SK-N-SH treated with all-trans-retinoic acid at 6 μM for 48 hours (cell line): ENCODE results near the gene AOX1.

Experiments used
- ATAC-seq: fragments of 200-7000 bp; cut with Tn5 transposase; 3 replicates; pipeline ENCODE4 v1.9.1; 2020; ENCODE audit warnings: mild to moderate bottlenecking, moderate library complexity
- ARNTL ChIP-seq: fragments of 450-650 bp; formaldehyde crosslinking; IDR thresholded peaks from 2 replicates; pipeline ENCODE4 v1.5.0; 2020; ENCODE audit warnings: low read depth, mild to moderate bottlenecking, moderate library complexity, borderline replicate concordance
- BACH2 ChIP-seq: fragments of 250-450 bp; sonication (Bioruptor Pico); IDR thresholded peaks from 2 replicates; pipeline ENCODE4 v1.9.0; 2021; ENCODE audit warnings: mild to moderate bottlenecking, borderline replicate concordance
- CSDC2 ChIP-seq: fragments of 250-450 bp; sonication (Bioruptor Pico); IDR thresholded peaks from 2 replicates; pipeline ENCODE4 v1.5.0; 2020; ENCODE audit warnings: mild to moderate bottlenecking, moderate library complexity
- ESRRG ChIP-seq: fragments of 250-450 bp; sonication (Bioruptor Pico); IDR thresholded peaks from 2 replicates; pipeline ENCODE4 v1.6.1; 2021; ENCODE audit warnings: mild to moderate bottlenecking
- GLIS3 ChIP-seq: fragments of 250-450 bp; sonication (Bioruptor Pico); IDR thresholded peaks from 2 replicates; pipeline ENCODE4 v1.5.0; 2020; ENCODE audit warnings: mild to moderate bottlenecking, moderate library complexity
- OSR1 ChIP-seq: fragments of 250-450 bp; sonication (Bioruptor Pico); IDR thresholded peaks from 2 replicates; pipeline ENCODE4 v1.8.0; 2022; ENCODE audit warnings: moderate library complexity, mild to moderate bottlenecking, inconsistent platforms
- PPARA ChIP-seq: fragments of 250-450 bp; sonication (Bioruptor Pico); IDR thresholded peaks from 2 replicates; pipeline ENCODE4 v1.5.0; 2020; ENCODE audit warnings: mild to moderate bottlenecking, borderline replicate concordance
- RARB ChIP-seq: fragments of 250-450 bp; sonication (Bioruptor Pico); IDR thresholded peaks from 2 replicates; pipeline ENCODE4 v1.8.0; 2021; ENCODE audit warnings: mild to moderate bottlenecking, moderate library complexity
- TCF4 ChIP-seq: fragments of 250-450 bp; sonication (Bioruptor Pico); IDR thresholded peaks from 2 replicates; pipeline ENCODE4 v1.8.0; 2021; ENCODE audit warnings: mild to moderate bottlenecking, moderate library complexity, borderline replicate concordance
- TOX ChIP-seq: fragments of 250-450 bp; sonication (Bioruptor Pico); IDR thresholded peaks from 2 replicates; pipeline ENCODE4 v1.8.0; 2021; ENCODE audit warnings: mild to moderate bottlenecking, moderate library complexity, borderline replicate concordance
- ZC3H10 ChIP-seq: fragments of 250-450 bp; sonication (Bioruptor Pico); IDR thresholded peaks from 2 replicates; pipeline ENCODE4 v1.5.1; 2021; ENCODE audit warnings: mild to moderate bottlenecking, moderate library complexity
- ZFP3 ChIP-seq: fragments of 250-450 bp; sonication (Bioruptor Pico); IDR thresholded peaks from 2 replicates; pipeline ENCODE4 v1.5.0; 2020; ENCODE audit warnings: mild to moderate bottlenecking, moderate library complexity
- ZFP30 ChIP-seq: fragments of 450-650 bp; formaldehyde crosslinking; IDR thresholded peaks from 2 replicates; pipeline ENCODE4 v1.5.0; 2022; ENCODE audit warnings: mild to moderate bottlenecking, moderate library complexity
- ZNF565 ChIP-seq: fragments of 450-650 bp; formaldehyde crosslinking; conservative IDR thresholded peaks from 2 replicates; pipeline ENCODE4 v1.5.0; 2020; ENCODE audit warnings: low read depth, mild to moderate bottlenecking, moderate library complexity
- ZNF70 ChIP-seq: fragments of 450-650 bp; formaldehyde crosslinking; IDR thresholded peaks from 2 replicates; pipeline ENCODE4 v1.5.0; 2020; ENCODE audit warnings: mild to moderate bottlenecking, moderate library complexity
- ZNF8 ChIP-seq: fragments of 450-650 bp; formaldehyde crosslinking; IDR thresholded peaks from 2 replicates; pipeline ENCODE4 v1.5.0; 2020; ENCODE audit warnings: mild to moderate bottlenecking, moderate library complexity
- TF ChIP-seq, protein P1 (sequence below): fragments of 250-450 bp; sonication (Bioruptor Pico); IDR thresholded peaks from 2 replicates; pipeline ENCODE4 v1.5.1; 2021; ENCODE audit warnings: mild to moderate bottlenecking, moderate library complexity
- TF ChIP-seq, protein P2 (sequence below): fragments of 250-450 bp; sonication (Bioruptor Pico); IDR thresholded peaks from 2 replicates; pipeline ENCODE4 v1.5.1; 2020; ENCODE audit warnings: low read depth, mild to moderate bottlenecking, moderate library complexity
- TF ChIP-seq, protein P3 (sequence below): fragments of 250-450 bp; sonication (Bioruptor Pico); IDR thresholded peaks from 2 replicates; pipeline ENCODE4 v1.8.0; 2020; ENCODE audit warnings: mild to moderate bottlenecking, moderate library complexity, borderline replicate concordance
- TF ChIP-seq, protein P4 (sequence below): fragments of 250-450 bp; sonication (Bioruptor Pico); IDR thresholded peaks from 2 replicates; pipeline ENCODE4 v1.5.0; 2020; ENCODE audit warnings: mild to moderate bottlenecking, moderate library complexity

AOX1 gene

DNA sequence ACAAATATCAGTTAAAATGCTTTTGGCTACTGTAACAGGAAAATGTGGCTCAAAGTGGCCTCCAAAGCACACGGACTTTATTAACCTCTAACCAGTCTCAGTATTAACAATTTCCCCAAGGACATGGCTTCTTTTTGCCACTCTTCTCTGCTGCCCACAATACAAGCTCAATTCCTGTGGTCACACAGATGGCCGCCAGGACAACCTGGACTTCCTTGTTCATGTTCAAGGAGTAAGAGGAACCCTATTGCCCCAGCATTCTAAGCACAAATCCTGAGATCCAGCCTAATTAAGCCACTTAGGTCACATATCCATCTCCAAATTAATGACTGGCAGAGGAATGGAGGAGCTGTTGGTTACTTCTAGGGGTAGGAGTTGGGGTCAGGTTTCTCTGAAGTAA is 38.2 kb downstream of the AOX1 start:
- no peak for ATAC-seq
- no peak for TF ChIP-seq PPARA
- no peak for TF ChIP-seq BACH2 (CRISPR knock-in tag)
- TF ChIP-seq TOX: no peak
- TF ChIP-seq ESRRG (CRISPR knock-in tag): no peak
- TF ChIP-seq, protein P1, sequence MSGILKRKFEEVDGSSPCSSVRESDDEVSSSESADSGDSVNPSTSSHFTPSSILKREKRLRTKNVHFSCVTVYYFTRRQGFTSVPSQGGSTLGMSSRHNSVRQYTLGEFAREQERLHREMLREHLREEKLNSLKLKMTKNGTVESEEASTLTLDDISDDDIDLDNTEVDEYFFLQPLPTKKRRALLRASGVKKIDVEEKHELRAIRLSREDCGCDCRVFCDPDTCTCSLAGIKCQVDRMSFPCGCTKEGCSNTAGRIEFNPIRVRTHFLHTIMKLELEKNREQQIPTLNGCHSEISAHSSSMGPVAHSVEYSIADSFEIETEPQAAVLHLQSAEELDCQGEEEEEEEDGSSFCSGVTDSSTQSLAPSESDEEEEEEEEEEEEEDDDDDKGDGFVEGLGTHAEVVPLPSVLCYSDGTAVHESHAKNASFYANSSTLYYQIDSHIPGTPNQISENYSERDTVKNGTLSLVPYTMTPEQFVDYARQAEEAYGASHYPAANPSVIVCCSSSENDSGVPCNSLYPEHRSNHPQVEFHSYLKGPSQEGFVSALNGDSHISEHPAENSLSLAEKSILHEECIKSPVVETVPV: no peak
- no peak for TF ChIP-seq ZNF565
- TF ChIP-seq, protein P2, sequence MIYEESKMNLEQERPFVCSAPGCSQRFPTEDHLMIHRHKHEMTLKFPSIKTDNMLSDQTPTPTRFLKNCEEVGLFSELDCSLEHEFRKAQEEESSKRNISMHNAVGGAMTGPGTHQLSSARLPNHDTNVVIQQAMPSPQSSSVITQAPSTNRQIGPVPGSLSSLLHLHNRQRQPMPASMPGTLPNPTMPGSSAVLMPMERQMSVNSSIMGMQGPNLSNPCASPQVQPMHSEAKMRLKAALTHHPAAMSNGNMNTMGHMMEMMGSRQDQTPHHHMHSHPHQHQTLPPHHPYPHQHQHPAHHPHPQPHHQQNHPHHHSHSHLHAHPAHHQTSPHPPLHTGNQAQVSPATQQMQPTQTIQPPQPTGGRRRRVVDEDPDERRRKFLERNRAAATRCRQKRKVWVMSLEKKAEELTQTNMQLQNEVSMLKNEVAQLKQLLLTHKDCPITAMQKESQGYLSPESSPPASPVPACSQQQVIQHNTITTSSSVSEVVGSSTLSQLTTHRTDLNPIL (CRISPR knock-in tag): no peak
- TF ChIP-seq CSDC2: no peak
- TF ChIP-seq, protein P3, sequence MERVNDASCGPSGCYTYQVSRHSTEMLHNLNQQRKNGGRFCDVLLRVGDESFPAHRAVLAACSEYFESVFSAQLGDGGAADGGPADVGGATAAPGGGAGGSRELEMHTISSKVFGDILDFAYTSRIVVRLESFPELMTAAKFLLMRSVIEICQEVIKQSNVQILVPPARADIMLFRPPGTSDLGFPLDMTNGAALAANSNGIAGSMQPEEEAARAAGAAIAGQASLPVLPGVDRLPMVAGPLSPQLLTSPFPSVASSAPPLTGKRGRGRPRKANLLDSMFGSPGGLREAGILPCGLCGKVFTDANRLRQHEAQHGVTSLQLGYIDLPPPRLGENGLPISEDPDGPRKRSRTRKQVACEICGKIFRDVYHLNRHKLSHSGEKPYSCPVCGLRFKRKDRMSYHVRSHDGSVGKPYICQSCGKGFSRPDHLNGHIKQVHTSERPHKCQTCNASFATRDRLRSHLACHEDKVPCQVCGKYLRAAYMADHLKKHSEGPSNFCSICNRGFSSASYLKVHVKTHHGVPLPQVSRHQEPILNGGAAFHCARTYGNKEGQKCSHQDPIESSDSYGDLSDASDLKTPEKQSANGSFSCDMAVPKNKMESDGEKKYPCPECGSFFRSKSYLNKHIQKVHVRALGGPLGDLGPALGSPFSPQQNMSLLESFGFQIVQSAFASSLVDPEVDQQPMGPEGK (CRISPR knock-in tag): no peak
- no peak for TF ChIP-seq ZFP30
- no peak for TF ChIP-seq TCF4

DNA sequence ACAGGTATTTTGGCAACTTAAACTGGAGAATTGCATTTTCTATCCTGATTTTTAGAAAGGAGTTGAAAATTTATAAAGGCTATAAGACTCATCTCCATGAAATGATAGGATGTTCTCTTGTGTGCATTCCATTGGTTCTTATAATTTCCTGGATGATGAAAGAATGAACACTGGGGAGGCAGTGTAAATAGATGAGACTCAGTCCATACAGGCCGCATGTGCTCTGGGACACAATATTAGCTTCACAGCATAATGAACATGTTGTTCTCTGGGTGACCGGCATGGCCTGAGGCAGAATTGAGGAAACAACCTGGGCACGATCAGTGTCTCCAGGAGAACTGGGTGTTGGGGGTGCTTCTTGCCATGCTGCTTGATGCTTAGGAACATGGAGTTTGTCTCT is 38.8 kb downstream of the AOX1 start:
- no peak for ATAC-seq
- TF ChIP-seq RARB (CRISPR knock-in tag) (no peak), ZC3H10 (CRISPR knock-in tag) (no peak), CSDC2 (no peak)

DNA sequence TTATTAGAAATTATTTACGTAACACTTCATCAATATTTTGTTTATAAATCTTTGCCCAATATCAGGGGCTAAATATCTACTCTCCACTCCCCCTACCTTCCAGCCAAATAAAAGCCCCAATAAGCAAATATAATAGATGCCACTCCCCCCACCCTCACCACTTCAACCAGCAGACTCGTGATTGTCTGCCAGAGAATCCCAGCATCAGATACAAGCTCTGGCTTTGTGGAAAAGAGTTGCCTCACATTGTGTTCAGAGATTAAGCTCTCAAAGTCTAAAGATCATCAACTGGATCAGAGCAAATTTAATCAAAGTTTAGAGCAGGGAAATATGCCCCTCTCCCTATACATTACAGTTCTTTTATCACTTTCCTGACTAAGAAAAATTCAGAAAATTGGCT is 39.5 kb downstream of the AOX1 start:
- ATAC-seq: no peak
- TF ChIP-seq ZNF8 (no peak), TCF4 (no peak), ESRRG (CRISPR knock-in tag) (no peak), ZC3H10 (CRISPR knock-in tag) (no peak), BACH2 (CRISPR knock-in tag) (no peak), GLIS3 (CRISPR knock-in tag) (no peak), ZNF70 (CRISPR knock-in tag) (no peak), RARB (CRISPR knock-in tag) (no peak), ZFP3 (CRISPR knock-in tag) (no peak), ZNF565 (no peak)
- TF ChIP-seq, protein P1: no peak

DNA sequence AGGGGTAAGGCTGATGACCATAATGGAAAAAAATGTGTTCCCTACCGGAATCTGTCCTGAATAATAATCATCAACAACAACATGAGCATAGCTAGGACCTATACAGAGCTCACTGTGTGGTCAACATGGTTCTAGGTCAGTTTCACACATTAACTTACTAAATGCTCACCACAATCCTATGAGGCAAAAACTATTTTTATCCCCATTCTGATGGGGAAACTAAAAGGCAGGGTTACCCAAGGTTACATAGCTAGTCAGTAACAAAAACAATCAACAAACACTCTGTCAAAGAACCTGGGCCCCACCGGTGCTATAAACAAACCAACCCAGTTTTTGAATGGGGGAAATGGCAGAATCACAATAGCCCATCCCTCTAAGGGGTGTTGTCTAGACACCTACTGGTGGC is 40.1 kb downstream of the AOX1 start:
- peak; percentile 86 for ATAC-seq
- TF ChIP-seq ZNF565 (no peak), ARNTL (CRISPR knock-in tag) (no peak), BACH2 (CRISPR knock-in tag) (no peak), OSR1 (no peak), PPARA (no peak), GLIS3 (CRISPR knock-in tag) (no peak), ZFP3 (CRISPR knock-in tag) (no peak), ZNF8 (no peak), TCF4 (no peak), RARB (CRISPR knock-in tag) (no peak), TOX (no peak), ZFP30 (no peak), ZC3H10 (CRISPR knock-in tag) (no peak)
- TF ChIP-seq, protein P4, sequence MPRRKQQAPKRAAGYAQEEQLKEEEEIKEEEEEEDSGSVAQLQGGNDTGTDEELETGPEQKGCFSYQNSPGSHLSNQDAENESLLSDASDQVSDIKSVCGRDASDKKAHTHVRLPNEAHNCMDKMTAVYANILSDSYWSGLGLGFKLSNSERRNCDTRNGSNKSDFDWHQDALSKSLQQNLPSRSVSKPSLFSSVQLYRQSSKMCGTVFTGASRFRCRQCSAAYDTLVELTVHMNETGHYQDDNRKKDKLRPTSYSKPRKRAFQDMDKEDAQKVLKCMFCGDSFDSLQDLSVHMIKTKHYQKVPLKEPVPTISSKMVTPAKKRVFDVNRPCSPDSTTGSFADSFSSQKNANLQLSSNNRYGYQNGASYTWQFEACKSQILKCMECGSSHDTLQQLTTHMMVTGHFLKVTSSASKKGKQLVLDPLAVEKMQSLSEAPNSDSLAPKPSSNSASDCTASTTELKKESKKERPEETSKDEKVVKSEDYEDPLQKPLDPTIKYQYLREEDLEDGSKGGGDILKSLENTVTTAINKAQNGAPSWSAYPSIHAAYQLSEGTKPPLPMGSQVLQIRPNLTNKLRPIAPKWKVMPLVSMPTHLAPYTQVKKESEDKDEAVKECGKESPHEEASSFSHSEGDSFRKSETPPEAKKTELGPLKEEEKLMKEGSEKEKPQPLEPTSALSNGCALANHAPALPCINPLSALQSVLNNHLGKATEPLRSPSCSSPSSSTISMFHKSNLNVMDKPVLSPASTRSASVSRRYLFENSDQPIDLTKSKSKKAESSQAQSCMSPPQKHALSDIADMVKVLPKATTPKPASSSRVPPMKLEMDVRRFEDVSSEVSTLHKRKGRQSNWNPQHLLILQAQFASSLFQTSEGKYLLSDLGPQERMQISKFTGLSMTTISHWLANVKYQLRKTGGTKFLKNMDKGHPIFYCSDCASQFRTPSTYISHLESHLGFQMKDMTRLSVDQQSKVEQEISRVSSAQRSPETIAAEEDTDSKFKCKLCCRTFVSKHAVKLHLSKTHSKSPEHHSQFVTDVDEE (CRISPR knock-in tag): no peak
- TF ChIP-seq, protein P1: no peak
- TF ChIP-seq, protein P3 (CRISPR knock-in tag): no peak
